DND-41 (cell line): ENCODE measurements around the gene PDZD8.

Source experiments
- ATAC-seq: fragments of 200-7000 bp; cut with Tn5 transposase; 3 replicates; pipeline ENCODE4 v1.9.1; 2021; ENCODE audit warnings: low read depth; ENCODE audit not compliant: insufficient read depth
- DNase-seq: peaks from one replicate; pipeline ENCODE4 v3.0.0-alpha.2; 2020
- H2AFZ ChIP-seq: 2 replicates; pipeline ENCODE4 v1.6.0; 2012; ENCODE audit warnings: low read depth, low read length
- H3K27ac ChIP-seq: 2 replicates; pipeline ENCODE4 v1.5.1; 2012; ENCODE audit warnings: low read length, inconsistent platforms
- H3K27me3 ChIP-seq: fragments of 200-600 bp; sonication (generic); 2 replicates; pipeline ENCODE4 v1.6.0; 2012; ENCODE audit warnings: low read length, mild to moderate bottlenecking, inconsistent platforms; ENCODE audit not compliant: insufficient read depth, poor library complexity
- H3K36me3 ChIP-seq: 2 replicates; pipeline ENCODE4 v1.5.1; 2012; ENCODE audit warnings: low read length, inconsistent platforms; ENCODE audit not compliant: insufficient read depth
- H3K4me1 ChIP-seq: 2 replicates; pipeline ENCODE4 v1.5.1; 2012; ENCODE audit warnings: mild to moderate bottlenecking, low read length; ENCODE audit not compliant: insufficient read depth
- H3K4me2 ChIP-seq: 2 replicates; pipeline ENCODE4 v1.6.0; 2012; ENCODE audit warnings: mild to moderate bottlenecking, moderate library complexity, low read length, inconsistent platforms; ENCODE audit not compliant: insufficient read depth
- H3K4me3 ChIP-seq, 2 experiments: fragments of 200-600 bp in 1 of 2; shearing (Covaris generic) in 1 of 2; 2 replicates each; pipeline ENCODE4 v1.5.1; 2012 to 2016; ENCODE audit warnings: inconsistent platforms in 2 of 2, low read length in 2 of 2, mild to moderate bottlenecking in 2 of 2, low read depth in 1 of 2, moderate library complexity in 1 of 2
- H3K79me2 ChIP-seq: 2 replicates; pipeline ENCODE4 v1.6.0; 2012; ENCODE audit warnings: low read length, inconsistent platforms; ENCODE audit not compliant: insufficient read depth
- H3K9ac ChIP-seq: 2 replicates; pipeline ENCODE4 v1.6.0; 2012; ENCODE audit warnings: low read depth, mild to moderate bottlenecking, inconsistent platforms, low read length, moderate library complexity
- H3K9me3 ChIP-seq: 2 replicates; pipeline ENCODE4 v1.5.1; 2012; ENCODE audit warnings: low read length, moderate library complexity, mild to moderate bottlenecking, inconsistent platforms; ENCODE audit not compliant: insufficient read depth, severe bottlenecking
- H4K20me1 ChIP-seq: 2 replicates; pipeline ENCODE4 v1.6.0; 2012; ENCODE audit warnings: low read length; ENCODE audit not compliant: insufficient read depth
- CTCF ChIP-seq: IDR thresholded peaks from 2 replicates; pipeline ENCODE4 v1.5.1; 2012; ENCODE audit warnings: borderline replicate concordance, low read length, moderate library complexity, mild to moderate bottlenecking; ENCODE audit not compliant: poor library complexity, severe bottlenecking; ENCODE audit errors: extremely low read depth
- EZH2 ChIP-seq: IDR thresholded peaks from 3 replicates; pipeline ENCODE4 v1.6.1; 2012; ENCODE audit warnings: borderline replicate concordance, low read depth, mild to moderate bottlenecking, moderate library complexity, low read length, inconsistent platforms; ENCODE audit not compliant: severe bottlenecking

PDZD8 gene

DNA sequence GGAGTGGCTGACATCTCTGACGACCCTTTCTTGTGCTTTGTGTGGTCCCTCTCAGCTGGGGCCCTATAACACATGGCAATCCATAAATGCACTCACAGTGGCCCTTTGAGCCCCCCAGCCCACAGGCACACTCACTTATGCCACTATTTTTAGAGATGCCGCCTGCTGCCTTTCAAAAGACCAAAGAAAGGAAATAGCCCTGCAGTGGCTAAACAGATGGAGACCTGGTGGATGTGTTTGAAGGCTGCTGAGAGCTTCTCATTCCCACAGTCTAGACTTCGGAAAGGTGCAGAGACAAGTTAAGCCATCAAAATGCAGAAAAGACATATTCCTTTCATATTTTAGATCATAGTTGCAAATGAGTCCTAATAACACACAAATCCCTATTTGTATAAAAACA is 42.0 kb upstream of the PDZD8 start:
- Histone ChIP-seq H3K4me1 (no peaks in the 10 kb centered on the region), H3K9ac (no peak overlapping the region)
- TF ChIP-seq CTCF = no peak
- no peak for TF ChIP-seq EZH2

GRCh38 chr10:117413928-117414618 is 38.8 kb upstream of the PDZD8 start:
- Histone ChIP-seq H3K79me2 (no peaks in the 10 kb centered on the region), H3K9me3 (no peaks in the 10 kb centered on the region), H3K9ac (no peak overlapping the region), H3K4me2 (no peak overlapping the region), H2AFZ (no peak overlapping the region), H3K4me1 (no peaks in the 10 kb centered on the region), H3K36me3 (no peaks in the 10 kb centered on the region), H3K27ac (no peak overlapping the region), H4K20me1 (no peaks in the 10 kb centered on the region), H3K4me3 (no peak overlapping the region), H3K27me3 (peaks cover 4% of the 10 kb centered on the region)
- DNase-seq (no peak), ATAC-seq (no peak)
- TF ChIP-seq CTCF = no peak

More for the DNA sequence above, 42.0 kb upstream of the PDZD8 start:
- Histone ChIP-seq H3K27ac (no peak overlapping the region), H3K4me3 (no peak overlapping the region), H3K4me2 (no peak overlapping the region), H3K27me3 (no peaks in the 10 kb centered on the region), H3K36me3 (no peaks in the 10 kb centered on the region), H2AFZ (no peak overlapping the region), H3K79me2 (no peaks in the 10 kb centered on the region), H3K9me3 (peaks cover 9% of the 10 kb centered on the region), H4K20me1 (no peaks in the 10 kb centered on the region)
- DNase-seq = no peak
- no peak for ATAC-seq

DNA sequence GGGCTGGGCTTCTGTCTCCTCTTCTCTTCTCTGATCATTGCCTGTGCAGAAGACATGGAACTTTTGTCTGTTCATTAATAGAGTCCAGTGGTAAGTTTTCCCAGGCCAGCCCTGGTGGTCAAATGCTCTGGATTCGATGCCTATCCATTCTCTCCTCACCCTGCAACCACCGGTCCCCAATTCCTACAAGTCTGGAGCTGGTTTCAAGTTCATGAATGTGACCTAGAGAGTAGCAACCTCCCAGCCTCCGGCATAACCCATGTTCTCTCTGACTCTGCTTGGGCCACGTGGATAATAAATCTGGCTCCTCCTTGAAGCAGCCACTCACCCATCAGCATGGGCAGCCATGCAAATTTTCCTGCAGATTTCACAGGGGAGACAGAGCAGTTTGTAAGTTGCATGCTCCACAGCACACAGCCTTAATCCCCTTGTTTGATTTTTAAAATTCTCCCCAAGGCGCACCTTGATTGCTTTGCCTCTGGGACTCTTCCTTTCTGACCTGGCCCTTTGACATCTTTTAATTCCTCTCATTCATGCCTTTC is 37.3 kb upstream of the PDZD8 start:
- no peak overlapping the region for H2AFZ ChIP-seq
- no peaks in the 10 kb centered on the region for H3K9me3 ChIP-seq
- no peak overlapping the region for H3K4me2 ChIP-seq
- no peaks in the 10 kb centered on the region for H4K20me1 ChIP-seq
- no peak overlapping the region for H3K4me3 ChIP-seq
- no peak for DNase-seq
- no peak for ATAC-seq
- TF ChIP-seq EZH2 (no peak), CTCF (no peak)
- no peaks in the 10 kb centered on the region for H3K4me1 ChIP-seq
- H3K36me3 ChIP-seq = no peaks in the 10 kb centered on the region
- no peak overlapping the region for H3K9ac ChIP-seq
- H3K27me3 ChIP-seq = peaks cover 7% of the 10 kb centered on the region
- no peak overlapping the region for H3K27ac ChIP-seq
- H3K79me2 ChIP-seq = no peaks in the 10 kb centered on the region
